22Rv1 (cell line): Measurements from ENCODE around the gene ACSF3.

ENCODE experiments used
- ZFX ChIP-seq: fragments of 450-650 bp; IDR thresholded peaks from 2 replicates; pipeline ENCODE4 v1.6.1; 2017; ENCODE audit warnings: antibody characterized with exemption, borderline replicate concordance
- TF ChIP-seq, protein P1 (sequence below): fragments of 450-650 bp; IDR thresholded peaks from 2 replicates; pipeline ENCODE4 v1.5.1; 2017; ENCODE audit warnings: mild to moderate bottlenecking

DNA sequence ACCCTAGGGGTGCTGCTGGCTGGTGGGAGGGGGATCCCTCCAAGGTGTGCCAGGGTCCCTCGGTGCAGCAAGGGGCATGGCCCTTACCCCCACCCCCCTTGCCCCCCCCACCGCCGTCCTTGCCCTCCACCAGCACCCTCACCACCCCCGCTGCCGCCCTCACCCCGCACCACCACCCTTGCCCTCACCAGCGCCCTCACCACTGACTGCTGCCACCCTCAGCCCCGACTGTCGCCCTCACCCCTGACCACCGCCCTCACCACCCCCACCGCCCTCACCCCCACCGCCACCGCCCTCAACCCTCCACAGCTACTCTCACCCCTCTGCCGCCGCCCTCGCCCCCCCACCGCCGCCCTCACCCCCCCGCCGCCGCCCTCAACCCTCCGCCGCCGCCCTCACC lies 23.1 kb upstream of the ACSF3 start:
- TF ChIP-seq, protein P1, sequence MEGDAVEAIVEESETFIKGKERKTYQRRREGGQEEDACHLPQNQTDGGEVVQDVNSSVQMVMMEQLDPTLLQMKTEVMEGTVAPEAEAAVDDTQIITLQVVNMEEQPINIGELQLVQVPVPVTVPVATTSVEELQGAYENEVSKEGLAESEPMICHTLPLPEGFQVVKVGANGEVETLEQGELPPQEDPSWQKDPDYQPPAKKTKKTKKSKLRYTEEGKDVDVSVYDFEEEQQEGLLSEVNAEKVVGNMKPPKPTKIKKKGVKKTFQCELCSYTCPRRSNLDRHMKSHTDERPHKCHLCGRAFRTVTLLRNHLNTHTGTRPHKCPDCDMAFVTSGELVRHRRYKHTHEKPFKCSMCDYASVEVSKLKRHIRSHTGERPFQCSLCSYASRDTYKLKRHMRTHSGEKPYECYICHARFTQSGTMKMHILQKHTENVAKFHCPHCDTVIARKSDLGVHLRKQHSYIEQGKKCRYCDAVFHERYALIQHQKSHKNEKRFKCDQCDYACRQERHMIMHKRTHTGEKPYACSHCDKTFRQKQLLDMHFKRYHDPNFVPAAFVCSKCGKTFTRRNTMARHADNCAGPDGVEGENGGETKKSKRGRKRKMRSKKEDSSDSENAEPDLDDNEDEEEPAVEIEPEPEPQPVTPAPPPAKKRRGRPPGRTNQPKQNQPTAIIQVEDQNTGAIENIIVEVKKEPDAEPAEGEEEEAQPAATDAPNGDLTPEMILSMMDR: no peak
- no peak for TF ChIP-seq ZFX
